ENCODE results near the gene IGF2BP2. TPM values are rescaled to one million over a fixed set of nuclear protein-coding genes. Genes with fewer than 3 reads are reported as not detected.

Gene IGF2BP2
- total and polyA plus RNA-seq, 9 of the 15 experiments (the other 6 are each of a cell fraction or from before 2014, with no cell fraction given): 3.2 to 59.6 (median 30.5) TPM

DNA sequence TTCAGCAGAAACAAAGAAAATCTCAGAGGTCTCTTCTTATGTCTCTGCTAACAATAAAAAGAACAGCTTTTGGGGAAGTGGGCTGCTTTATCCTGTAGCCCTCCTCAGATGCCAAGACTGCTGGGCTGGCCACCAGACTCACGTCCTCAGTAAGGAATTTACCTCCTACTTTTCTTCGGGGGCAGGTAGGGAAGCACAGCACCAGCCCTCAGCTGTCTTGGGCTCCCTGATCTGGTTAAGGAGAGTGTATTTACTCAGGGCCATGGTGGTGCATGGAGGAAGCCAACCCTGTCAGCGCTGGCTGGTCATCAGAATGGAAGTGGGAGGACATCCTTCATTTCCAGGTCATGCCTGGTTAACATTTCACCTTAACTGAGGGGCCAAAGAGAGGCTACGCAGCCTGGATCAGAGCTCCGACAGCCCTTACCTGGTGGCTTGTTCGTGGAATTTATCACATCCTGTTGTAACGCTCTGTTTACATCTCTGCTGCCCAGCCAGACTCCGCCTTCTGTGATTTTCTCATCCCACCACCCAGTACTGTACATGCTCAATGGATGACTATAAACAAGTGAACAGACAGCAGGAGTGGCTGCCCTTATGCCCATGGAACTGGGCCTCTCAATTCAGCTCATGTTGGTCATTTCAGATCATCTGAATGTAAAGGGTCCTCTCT lies 108.3 kb downstream of the IGF2BP2 start:
- DNase-seq (ENCODE audit: extremely low read depth in 1 of 4, low spot score in 3 of 4) (no peak), ATAC-seq (no peak), FAIRE-seq (no peak)
- in situ Hi-C loops (cut with MboI): no loop called here
- no peaks in the 10 kb centered on the region for H3K9me3 ChIP-seq (replicated peaks; ENCODE audit: control insufficient read depth, insufficient read depth, low read depth, low read length)
- POLR2A ChIA-PET: interaction anchor here (0.6 to 1.4 kb wide), 6 partner anchors 12 to 221 kb away, joined by 3 to 4 read pairs (median 4); no protein-coding TSS in a partner anchor
- intact Hi-C loops (cut with micrococcal nuclease): no loop called here
- TF ChIP-seq, protein P1, sequence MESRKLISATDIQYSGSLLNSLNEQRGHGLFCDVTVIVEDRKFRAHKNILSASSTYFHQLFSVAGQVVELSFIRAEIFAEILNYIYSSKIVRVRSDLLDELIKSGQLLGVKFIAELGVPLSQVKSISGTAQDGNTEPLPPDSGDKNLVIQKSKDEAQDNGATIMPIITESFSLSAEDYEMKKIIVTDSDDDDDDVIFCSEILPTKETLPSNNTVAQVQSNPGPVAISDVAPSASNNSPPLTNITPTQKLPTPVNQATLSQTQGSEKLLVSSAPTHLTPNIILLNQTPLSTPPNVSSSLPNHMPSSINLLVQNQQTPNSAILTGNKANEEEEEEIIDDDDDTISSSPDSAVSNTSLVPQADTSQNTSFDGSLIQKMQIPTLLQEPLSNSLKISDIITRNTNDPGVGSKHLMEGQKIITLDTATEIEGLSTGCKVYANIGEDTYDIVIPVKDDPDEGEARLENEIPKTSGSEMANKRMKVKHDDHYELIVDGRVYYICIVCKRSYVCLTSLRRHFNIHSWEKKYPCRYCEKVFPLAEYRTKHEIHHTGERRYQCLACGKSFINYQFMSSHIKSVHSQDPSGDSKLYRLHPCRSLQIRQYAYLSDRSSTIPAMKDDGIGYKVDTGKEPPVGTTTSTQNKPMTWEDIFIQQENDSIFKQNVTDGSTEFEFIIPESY (CRISPR knock-in tag; IDR thresholded peaks at IDR 0.05): no peak
- TF ChIP-seq ARNT (IDR thresholded peaks at IDR 0.05) (no peak), DNMT1 (IDR thresholded peaks at IDR 0.05) (no peak), PRPF4 (IDR thresholded peaks at IDR 0.05; ENCODE audit: insufficient read depth, low read depth, low read length, poor library complexity, severe bottlenecking) (no peak), MECOM (CRISPR knock-in tag; IDR thresholded peaks at IDR 0.05) (no peak), HDAC1 (IDR thresholded peaks at IDR 0.05) (no peak), OTX1 (CRISPR knock-in tag; IDR thresholded peaks at IDR 0.05) (no peak), SP1 (CRISPR knock-in tag; IDR thresholded peaks at IDR 0.05) (no peak), CHD1 (IDR thresholded peaks at IDR 0.05; ENCODE audit: low read length) (no peak), SMARCA4 (IDR thresholded peaks at IDR 0.05) (no peak), HNRNPLL (IDR thresholded peaks at IDR 0.05; ENCODE audit: low read depth, low read length, poor library complexity, severe bottlenecking) (no peak), FOXA3 (CRISPR knock-in tag; conservative IDR thresholded peaks at IDR 0.05 in 1 of 2, IDR thresholded peaks at IDR 0.05 in 1 of 2) (no peak)
- TF ChIP-seq, protein P2, sequence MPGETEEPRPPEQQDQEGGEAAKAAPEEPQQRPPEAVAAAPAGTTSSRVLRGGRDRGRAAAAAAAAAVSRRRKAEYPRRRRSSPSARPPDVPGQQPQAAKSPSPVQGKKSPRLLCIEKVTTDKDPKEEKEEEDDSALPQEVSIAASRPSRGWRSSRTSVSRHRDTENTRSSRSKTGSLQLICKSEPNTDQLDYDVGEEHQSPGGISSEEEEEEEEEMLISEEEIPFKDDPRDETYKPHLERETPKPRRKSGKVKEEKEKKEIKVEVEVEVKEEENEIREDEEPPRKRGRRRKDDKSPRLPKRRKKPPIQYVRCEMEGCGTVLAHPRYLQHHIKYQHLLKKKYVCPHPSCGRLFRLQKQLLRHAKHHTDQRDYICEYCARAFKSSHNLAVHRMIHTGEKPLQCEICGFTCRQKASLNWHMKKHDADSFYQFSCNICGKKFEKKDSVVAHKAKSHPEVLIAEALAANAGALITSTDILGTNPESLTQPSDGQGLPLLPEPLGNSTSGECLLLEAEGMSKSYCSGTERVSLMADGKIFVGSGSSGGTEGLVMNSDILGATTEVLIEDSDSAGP (CRISPR knock-in tag; IDR thresholded peaks at IDR 0.05): no peak
- TF ChIP-seq, protein P3, sequence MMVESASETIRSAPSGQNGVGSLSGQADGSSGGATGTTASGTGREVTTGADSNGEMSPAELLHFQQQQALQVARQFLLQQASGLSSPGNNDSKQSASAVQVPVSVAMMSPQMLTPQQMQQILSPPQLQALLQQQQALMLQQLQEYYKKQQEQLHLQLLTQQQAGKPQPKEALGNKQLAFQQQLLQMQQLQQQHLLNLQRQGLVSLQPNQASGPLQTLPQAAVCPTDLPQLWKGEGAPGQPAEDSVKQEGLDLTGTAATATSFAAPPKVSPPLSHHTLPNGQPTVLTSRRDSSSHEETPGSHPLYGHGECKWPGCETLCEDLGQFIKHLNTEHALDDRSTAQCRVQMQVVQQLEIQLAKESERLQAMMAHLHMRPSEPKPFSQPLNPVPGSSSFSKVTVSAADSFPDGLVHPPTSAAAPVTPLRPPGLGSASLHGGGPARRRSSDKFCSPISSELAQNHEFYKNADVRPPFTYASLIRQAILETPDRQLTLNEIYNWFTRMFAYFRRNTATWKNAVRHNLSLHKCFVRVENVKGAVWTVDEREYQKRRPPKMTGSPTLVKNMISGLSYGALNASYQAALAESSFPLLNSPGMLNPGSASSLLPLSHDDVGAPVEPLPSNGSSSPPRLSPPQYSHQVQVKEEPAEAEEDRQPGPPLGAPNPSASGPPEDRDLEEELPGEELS (CRISPR knock-in tag; IDR thresholded peaks at IDR 0.05; ENCODE audit: borderline replicate concordance): no peak
- no peak overlapping the region for H3K4me3 ChIP-seq
- peaks cover 1% of the 10 kb centered on the region; the same call in 2 of the 3 replicates for H3K36me3 ChIP-seq (ENCODE audit: control insufficient read depth, insufficient read depth, low read length)
- H3K9ac ChIP-seq (ENCODE audit: insufficient read depth in 1 of 2, low read depth in 2 of 2, low read length in 2 of 2): no peak overlapping the region; a peak in 1 of 4 replicates
- peaks cover 59% of the 10 kb centered on the region for H3K79me2 ChIP-seq (ENCODE audit: control insufficient read depth, insufficient read depth, low read length)
- H3K4me2 ChIP-seq (ENCODE audit: insufficient read depth, low read length): no peak overlapping the region
- H3K27me3 ChIP-seq (ENCODE audit: control insufficient read depth in 2 of 2, insufficient read depth in 2 of 2, low read length in 2 of 2): no peaks in the 10 kb centered on the region
- no peak overlapping the region for H2AFZ ChIP-seq (ENCODE audit: low read depth, low read length)
- no peak overlapping the region for H3K27ac ChIP-seq (ENCODE audit: extremely low read depth, low read depth, low read length)
- peaks cover 6% of the 10 kb centered on the region for H4K20me1 ChIP-seq (replicated peaks; ENCODE audit: control insufficient read depth, insufficient read depth, low read length)
- no TSS peak for BruUV-seq (replicated peaks)
- no peaks in the 10 kb centered on the region for H3K9me1 ChIP-seq (ENCODE audit: control insufficient read depth, insufficient read depth, low read length)
- CTCF ChIA-PET (ENCODE audit: low intra/inter-chr PET ratio): no interaction called here
- WGBS (ENCODE audit: insufficient coverage, low coverage, missing lambda C conversion rate): 72% methylated on average over 8 of the region's 8 CpGs
- no peaks in the 10 kb centered on the region; a peak in 3 of 5 replicates for H3K4me1 ChIP-seq (replicated peaks in 1 of 2; ENCODE audit: control insufficient read depth in 2 of 2, insufficient read depth in 2 of 2, low read length in 2 of 2)
